ENCODE measurements around the gene MYL3. TPM values are rescaled to one million over a fixed set of nuclear protein-coding genes. Genes with fewer than 3 reads are reported as not detected.
"Not testable (repeated sequence)": the region's sequence is repeated elsewhere in the genome, so short reads cannot be mapped to it uniquely, and the experiment has no call there.

The MYL3 gene
- polyA plus RNA-seq (ENCODE audit: insufficient read length in 10 of 10), result 100 to 1,000 TPM in 9 of 10 donors, 10 to 100 TPM in 1; 75.8 to 575 (median 346) TPM
- long read RNA-seq, donor 1, transcript MYL3-202 (6 exons, 1,012 nt), result minor isoform, 36 of 368 reads
- long read RNA-seq, donor 1, transcript MYL3-201 (7 exons, 924 nt), result major isoform, 187 of 368 reads
- long read RNA-seq, donor 1, partial matches to known transcripts, result 140 of 368 reads
- long read RNA-seq, donor 1, other reads (novel, unspliced or antisense), result 5 of 368 reads
- long read RNA-seq, donor 2, transcript MYL3-201 (7 exons, 924 nt), result major isoform, 129 of 241 reads
- long read RNA-seq, donor 2, transcript MYL3-202 (6 exons, 1,012 nt), result minor isoform, 23 of 241 reads
- long read RNA-seq, donor 2, partial matches to known transcripts, result 84 of 241 reads
- long read RNA-seq, donor 2, other reads (novel, unspliced or antisense), result 5 of 241 reads
- long read RNA-seq, donor 3, result 0 reads
- long read RNA-seq, donor 4, transcript MYL3-201 (7 exons, 924 nt), result major isoform, 146 of 340 reads
- long read RNA-seq, donor 4, transcript MYL3-202 (6 exons, 1,012 nt), result minor isoform, 41 of 340 reads
- long read RNA-seq, donor 4, partial matches to known transcripts, result 153 of 340 reads
- long read RNA-seq, donor 4, other reads (novel, unspliced or antisense), result 0 of 340 reads
- long read RNA-seq, donor 5, transcript MYL3-201 (7 exons, 924 nt), result major isoform, 177 of 397 reads
- long read RNA-seq, donor 5, transcript MYL3-202 (6 exons, 1,012 nt), result minor isoform, 54 of 397 reads
- long read RNA-seq, donor 5, partial matches to known transcripts, result 154 of 397 reads
- long read RNA-seq, donor 5, other reads (novel, unspliced or antisense), result 12 of 397 reads
- long read RNA-seq, donor 6, transcript MYL3-202 (6 exons, 1,012 nt), result minor isoform, 54 of 519 reads
- long read RNA-seq, donor 6, transcript MYL3-201 (7 exons, 924 nt), result major isoform, 258 of 519 reads
- long read RNA-seq, donor 6, partial matches to known transcripts, result 201 of 519 reads
- long read RNA-seq, donor 6, other reads (novel, unspliced or antisense), result 6 of 519 reads
- long read RNA-seq, donor 7, transcript MYL3-202 (6 exons, 1,012 nt), result minor isoform, 18 of 141 reads
- long read RNA-seq, donor 7, transcript MYL3-201 (7 exons, 924 nt), result major isoform, 66 of 141 reads
- long read RNA-seq, donor 7, partial matches to known transcripts, result 57 of 141 reads
- long read RNA-seq, donor 7, other reads (novel, unspliced or antisense), result 0 of 141 reads
- long read RNA-seq, donor 8, transcript MYL3-202 (6 exons, 1,012 nt), result minor isoform, 32 of 218 reads
- long read RNA-seq, donor 8, transcript MYL3-201 (7 exons, 924 nt), result major isoform, 84 of 218 reads
- long read RNA-seq, donor 8, partial matches to known transcripts, result 102 of 218 reads
- long read RNA-seq, donor 8, other reads (novel, unspliced or antisense), result 0 of 218 reads
- long read RNA-seq, donor 9, transcript MYL3-201 (7 exons, 924 nt), result major isoform, 10 of 14 reads
- long read RNA-seq, donor 9, partial matches to known transcripts, result 0 of 14 reads
- long read RNA-seq, donor 9, other reads (novel, unspliced or antisense), result 0 of 14 reads

DNA sequence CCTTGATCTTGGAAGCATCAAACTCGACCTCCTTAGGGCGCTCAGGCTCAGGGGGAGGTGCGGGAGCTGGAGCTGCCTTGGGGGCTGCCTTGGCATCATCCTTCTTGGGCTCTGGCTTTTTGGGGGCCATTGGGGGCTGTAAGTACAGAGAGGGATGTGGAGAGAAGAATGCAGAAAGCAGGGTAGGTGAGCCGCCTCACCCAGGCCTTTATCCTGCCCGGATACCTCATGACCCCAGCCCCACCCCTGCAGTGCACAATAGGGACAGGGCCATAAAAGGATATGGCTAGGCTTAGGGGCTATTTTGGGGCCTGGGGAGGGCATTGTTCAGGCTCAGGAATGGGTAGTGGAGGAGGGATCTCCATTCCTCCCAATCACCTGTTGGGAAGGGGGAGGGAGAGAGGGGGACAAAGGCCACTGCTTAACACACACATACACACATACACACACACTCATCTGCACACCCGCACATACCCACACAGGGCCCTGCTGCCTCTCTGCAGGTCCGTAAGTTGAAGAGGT, at the start of gene MYL3:
TSS of gene MYL3 (minus strand) at position 184 of the 522 bp plus-strand sequence. CDS start at position 130, 54 bp downstream.
- no peak for DNase-seq

GRCh38 chr3:46912986-46913385, 49.7 kb upstream of the MYL3 start:
- DNase-seq, result no peak

DNA sequence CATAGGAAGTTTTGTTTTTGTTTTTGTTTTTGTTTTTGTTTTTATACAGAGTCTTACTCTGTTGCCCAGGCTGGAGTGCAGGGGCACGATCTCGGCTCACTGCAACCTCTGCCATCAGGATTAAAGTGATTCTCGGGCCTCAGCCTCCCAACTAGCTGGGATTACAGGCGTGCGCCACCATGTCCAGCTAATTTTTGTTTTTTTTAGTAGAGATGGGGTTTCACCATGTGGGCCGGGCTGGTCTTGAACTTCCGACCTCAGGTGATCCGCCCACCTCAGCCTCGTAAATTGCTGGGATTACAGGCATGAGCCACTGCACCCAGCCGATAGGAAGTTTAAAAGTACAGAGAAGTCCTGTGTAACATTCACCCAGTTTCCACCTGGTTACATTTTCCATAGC, 47.7 kb upstream of the MYL3 start:
- not testable (repeated sequence) for DNase-seq

- DNase-seq, result no peak
Measured at GRCh38 chr3:46910166-46910760, 47.0 kb upstream of the MYL3 start.

GRCh38 chr3:46909535-46910161, 46.4 kb upstream of the MYL3 start:
- peak; percentile 84 to 92 (median 85) for DNase-seq

GRCh38 chr3:46908986-46909534, 45.8 kb upstream of the MYL3 start:
- DNase-seq, result no peak

DNA sequence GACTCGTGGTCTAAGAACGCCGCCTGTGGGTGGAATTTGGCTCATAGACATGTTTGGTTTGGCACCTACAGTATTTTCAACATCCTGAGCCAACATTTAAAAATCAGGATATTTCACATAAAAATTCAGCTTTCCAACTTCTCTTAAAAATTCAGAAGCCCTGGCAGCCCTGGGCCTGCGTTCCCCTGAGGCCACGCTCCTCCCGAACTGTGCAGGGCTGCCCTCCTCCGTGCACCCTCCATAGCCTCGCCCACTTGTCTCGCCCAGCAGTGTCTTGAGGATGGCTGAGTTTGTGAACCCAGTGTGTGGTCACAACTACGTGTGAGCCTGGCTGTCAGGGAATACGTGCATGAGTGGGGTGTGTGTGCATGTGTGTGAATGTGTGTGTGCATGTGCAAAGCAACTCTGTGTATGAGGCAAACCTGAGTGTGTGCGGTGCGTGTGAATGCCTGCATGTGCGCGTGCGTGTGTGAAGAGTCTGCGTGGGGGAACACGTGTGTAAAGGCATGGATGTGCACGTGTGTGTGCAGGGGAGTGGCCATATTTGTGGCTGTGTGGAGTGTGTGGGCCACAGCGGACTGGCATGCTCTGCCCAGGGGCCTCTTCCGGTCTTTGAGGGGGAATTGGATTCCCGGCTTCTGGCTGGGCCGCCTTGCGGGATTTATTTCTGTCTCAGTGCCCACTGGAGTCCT, 45.2 kb upstream of the MYL3 start:
- peak in 1 of 3 donors; percentile 55 for DNase-seq

DNA sequence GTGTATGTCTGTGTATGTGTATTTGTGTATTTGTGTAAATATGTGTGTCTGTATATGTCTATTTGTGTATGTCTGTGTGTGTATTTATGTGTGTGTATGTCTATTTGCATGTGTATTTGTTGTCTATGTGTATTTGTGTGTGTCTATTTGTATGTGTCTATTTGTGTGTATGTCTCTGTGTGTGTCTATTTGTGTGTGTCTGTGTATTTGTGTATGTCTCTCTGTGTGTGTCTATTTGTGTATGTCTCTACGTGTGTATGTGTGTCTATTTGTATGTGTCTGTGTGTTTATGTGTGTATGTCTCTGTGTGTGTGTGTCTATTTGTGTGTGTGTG, 44.7 kb upstream of the MYL3 start:
- no peak for DNase-seq

- no peak for DNase-seq
Measured at GRCh38 chr3:46907271-46907670, 44.0 kb upstream of the MYL3 start.

DNA sequence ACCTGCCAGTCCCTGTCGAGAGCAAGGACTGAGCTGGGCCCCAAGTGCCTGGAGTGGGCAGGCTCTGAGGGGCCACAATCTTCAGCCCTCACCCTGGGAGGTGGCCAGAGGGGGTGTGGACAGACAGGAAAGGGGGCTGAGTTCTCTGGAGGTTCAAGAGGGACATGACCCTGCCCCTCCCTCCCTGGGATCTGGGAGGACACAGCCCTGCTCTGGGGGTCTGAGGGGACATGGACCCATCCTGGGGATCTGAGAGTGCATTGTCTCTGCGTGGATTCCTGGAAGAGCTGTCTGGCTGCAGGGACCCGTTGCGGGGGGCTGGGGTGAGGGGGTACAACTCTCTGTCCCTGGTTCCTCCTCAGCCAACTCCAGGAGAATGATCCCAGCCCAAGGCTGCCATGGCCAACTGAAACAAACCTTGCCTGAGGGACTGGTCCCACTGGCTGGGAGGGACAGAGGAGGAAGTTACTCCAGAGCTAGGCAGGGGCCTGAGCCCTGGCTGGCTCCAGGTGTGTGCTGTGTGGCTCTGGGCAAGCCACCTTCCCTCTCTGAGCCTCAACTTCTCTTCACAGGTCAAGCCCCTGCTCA, 43.3 kb upstream of the MYL3 start:
- DNase-seq, result no peak

DNA sequence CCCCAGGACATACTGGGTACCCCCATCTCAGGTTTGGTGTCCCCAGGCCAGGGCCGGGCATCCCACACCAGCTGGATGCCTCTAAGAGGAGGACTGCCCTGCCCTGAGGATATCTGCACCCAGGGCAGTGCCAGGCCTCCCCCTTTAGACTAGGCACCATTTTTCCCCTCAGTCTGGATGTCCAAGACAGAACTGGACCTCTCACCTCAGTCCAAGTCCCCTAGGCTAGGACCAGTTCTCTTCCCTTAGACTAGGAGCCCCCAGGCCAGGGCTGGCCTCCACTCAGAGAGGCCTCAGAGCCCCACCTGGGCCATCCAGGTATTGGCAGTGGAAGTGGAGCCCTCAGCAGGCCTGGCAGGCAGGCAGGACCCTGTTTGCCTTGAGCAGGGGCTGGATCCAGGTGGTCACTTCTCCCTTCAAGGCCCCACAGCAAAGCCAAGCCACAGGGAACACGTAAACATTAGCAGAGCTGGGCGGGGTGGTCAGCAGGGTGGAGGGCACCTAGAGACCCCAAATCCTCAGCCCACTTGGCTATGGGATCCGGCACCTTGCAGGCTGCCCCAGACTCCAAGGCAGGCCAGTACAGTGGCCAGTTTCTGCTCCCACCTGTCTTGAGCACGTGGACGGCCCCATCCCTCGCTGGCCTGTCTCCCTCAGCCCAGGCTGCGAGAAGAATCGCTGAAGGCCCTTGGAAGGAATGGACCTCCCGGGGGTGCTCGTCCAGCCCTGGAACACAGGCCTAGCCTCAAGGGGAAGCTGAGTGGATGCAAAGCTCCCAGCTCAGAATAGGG, 42.6 kb upstream of the MYL3 start:
- no peak for DNase-seq

DNA sequence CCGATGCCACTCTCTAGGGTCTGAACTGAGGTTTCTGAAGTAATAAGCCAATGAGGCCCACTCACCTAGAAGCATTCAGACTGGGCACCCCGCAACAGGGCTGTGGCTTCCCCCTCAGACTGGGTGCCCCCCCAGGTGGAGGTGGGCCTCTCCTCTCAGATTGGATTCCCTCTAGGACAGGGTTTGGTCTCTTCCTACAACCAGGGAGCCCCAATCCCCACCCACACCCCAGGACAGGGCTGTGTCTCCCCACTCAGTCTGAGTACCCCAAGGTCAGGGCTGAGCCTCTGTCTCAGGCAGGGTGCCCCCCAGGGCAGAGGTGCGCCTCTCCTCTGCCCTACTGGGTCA, 41.9 kb upstream of the MYL3 start:
- DNase-seq, result no peak

DNA sequence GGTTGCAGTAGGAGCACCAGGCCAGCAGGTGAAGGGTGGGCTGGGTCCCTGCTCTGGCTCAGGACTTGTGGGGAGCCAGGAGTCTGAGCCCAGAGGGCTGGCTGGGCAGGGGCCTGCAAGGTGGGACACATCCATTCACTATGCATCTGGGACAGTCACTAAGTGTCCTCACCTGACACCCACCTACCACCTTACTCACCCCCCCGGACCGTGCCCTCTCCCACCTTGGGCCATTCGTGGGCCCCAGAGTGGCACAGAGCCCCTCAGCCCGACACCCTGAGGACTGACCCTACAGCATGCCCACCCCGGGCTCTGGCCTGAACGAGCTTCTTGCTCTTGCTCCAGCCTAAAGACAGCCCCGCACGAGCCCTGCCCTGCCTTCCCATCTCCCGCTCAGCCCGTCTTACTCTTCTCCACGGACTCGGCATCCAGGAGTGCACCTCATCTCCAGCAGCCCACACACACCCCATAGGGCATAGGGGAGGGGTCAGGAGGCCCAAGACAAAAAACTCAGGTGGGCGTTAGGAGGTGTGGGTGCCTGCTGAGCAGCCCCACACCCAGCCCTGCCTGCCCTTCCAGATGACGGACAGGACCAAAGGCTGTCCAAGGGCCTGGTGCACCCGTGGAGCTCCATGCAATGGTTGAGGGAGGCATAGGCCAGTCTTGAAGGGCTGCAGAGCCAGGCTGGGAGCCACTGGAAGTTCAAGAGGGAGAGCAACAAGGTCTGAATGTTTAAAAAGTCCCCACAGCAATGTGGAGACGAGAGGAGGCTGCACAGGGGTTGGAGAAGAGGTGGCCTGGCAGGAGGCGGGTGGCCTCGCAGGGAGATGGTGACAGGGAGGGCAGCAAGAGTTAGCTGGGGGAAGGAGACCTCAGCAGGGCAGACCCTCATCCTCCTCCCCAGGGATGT, 41.3 kb upstream of the MYL3 start:
- DNase-seq, result no peak

GRCh38 chr3:46903341-46904302, 40.4 kb upstream of the MYL3 start:
- DNase-seq, result no peak

DNA sequence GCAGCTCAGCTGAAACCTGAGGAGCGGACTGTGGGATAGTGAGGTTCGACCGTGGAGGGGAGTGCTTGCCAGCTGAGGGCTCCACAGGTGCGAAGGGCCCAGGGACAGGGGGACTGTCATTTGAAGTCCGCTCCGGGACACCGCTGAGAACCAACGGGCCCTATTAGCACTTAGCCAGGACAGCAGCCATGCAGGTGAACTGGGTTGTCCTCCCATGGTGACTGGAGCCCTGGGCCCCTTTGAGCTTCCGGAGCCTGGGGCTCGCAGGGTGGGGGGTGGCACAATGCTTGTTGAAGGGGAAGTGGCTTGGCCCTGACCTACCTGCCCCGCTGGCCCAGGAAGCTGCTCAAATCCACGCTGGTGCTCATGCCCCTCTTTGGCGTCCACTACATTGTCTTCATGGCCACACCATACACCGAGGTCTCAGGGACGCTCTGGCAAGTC, 39.0 kb upstream of the MYL3 start:
- DNase-seq, result no peak
